Measurements from ENCODE around the gene DENND5B.

DENND5B gene

DNA sequence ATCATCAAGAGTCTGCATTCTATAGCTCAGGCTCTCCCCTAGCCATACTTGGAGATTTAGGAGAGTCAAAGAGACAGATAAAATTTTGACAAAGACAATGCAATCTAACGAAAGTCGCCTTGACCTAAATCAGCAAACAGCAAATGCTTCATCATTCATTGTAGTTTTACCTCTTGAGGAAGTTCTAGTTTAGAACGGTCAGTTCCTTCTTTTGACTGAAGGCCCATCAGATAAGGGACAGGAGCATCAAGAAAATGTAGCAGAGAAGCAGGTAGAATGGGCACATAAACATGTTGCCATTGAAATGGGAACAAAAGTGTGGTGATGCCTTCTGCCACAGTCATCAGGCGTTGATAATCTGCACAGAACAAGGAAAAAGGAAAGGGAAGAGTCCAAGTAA is 130.9 kb downstream of the DENND5B start:
- no peak for TF ChIP-seq FOXP2 (optimal IDR thresholded peaks at IDR 0.05; ENCODE audit: borderline replicate concordance, extremely low read depth, extremely low read length, insufficient read depth)
- TF ChIP-seq TAF1 (IDR thresholded peaks at IDR 0.05; ENCODE audit: borderline replicate concordance, insufficient read depth, low read length) = no peak
- TF ChIP-seq, protein P1, sequence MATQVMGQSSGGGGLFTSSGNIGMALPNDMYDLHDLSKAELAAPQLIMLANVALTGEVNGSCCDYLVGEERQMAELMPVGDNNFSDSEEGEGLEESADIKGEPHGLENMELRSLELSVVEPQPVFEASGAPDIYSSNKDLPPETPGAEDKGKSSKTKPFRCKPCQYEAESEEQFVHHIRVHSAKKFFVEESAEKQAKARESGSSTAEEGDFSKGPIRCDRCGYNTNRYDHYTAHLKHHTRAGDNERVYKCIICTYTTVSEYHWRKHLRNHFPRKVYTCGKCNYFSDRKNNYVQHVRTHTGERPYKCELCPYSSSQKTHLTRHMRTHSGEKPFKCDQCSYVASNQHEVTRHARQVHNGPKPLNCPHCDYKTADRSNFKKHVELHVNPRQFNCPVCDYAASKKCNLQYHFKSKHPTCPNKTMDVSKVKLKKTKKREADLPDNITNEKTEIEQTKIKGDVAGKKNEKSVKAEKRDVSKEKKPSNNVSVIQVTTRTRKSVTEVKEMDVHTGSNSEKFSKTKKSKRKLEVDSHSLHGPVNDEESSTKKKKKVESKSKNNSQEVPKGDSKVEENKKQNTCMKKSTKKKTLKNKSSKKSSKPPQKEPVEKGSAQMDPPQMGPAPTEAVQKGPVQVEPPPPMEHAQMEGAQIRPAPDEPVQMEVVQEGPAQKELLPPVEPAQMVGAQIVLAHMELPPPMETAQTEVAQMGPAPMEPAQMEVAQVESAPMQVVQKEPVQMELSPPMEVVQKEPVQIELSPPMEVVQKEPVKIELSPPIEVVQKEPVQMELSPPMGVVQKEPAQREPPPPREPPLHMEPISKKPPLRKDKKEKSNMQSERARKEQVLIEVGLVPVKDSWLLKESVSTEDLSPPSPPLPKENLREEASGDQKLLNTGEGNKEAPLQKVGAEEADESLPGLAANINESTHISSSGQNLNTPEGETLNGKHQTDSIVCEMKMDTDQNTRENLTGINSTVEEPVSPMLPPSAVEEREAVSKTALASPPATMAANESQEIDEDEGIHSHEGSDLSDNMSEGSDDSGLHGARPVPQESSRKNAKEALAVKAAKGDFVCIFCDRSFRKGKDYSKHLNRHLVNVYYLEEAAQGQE (IDR thresholded peaks at IDR 0.05; ENCODE audit: insufficient read depth in 1 of 2, low read depth in 2 of 2, low read length in 2 of 2) = no peak
- TF ChIP-seq POLR2AphosphoS5 (IDR thresholded peaks at IDR 0.05; ENCODE audit: low read depth, low read length) = no peak
- no peak for TF ChIP-seq SIN3A (IDR thresholded peaks at IDR 0.05; ENCODE audit: borderline replicate concordance, insufficient read depth, low read length)

DNA sequence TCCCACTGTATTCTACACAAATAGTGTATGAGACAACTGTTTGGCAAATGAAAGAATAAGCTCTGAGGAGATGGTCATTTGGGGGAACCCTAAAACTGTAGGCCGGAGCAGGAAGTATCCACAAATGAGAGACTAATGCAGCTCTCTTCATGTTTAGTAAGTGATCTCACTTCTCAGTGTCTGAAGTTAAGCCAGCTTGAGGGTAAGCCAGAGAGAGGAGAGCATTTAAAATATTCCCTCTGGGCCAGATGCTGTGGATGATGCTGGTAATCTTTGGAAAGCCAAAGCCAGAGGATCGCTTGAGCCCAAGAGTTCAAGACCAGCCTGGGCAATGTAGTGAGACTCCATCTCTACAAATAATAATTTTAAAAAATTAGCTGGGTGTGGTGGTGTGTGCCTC is 134.4 kb downstream of the DENND5B start:
- TF ChIP-seq FOXP2 (optimal IDR thresholded peaks at IDR 0.05; ENCODE audit: borderline replicate concordance, extremely low read depth, extremely low read length, insufficient read depth) (no peak), POLR2AphosphoS5 (IDR thresholded peaks at IDR 0.05; ENCODE audit: low read depth, low read length) (no peak), SIN3A (IDR thresholded peaks at IDR 0.05; ENCODE audit: borderline replicate concordance, insufficient read depth, low read length) (no peak), TAF1 (IDR thresholded peaks at IDR 0.05; ENCODE audit: borderline replicate concordance, insufficient read depth, low read length) (no peak)
- TF ChIP-seq, protein P1 (IDR thresholded peaks at IDR 0.05; ENCODE audit: insufficient read depth in 1 of 2, low read depth in 2 of 2, low read length in 2 of 2) = no peak

DNA sequence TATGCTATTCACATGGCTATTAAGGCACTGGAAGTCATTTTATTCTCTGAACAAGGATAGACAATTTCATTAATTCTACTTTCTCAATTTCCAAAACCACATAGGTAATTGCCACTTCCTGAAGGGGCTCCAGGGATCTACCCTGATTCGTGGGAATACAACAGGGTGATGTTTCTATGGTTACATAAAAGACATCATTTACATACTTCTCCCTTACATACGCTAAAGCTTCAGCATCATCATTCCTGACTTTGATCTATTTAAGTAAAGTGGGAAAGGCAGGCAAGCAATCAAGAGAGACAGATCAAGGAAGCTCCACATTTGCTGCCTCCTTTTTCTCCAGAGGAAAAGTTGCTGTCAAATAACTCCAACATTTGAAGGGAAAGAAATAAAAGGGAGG is 146.2 kb downstream of the DENND5B start:
- no peak for TF ChIP-seq FOXP2 (optimal IDR thresholded peaks at IDR 0.05; ENCODE audit: borderline replicate concordance, extremely low read depth, extremely low read length, insufficient read depth)

DNA sequence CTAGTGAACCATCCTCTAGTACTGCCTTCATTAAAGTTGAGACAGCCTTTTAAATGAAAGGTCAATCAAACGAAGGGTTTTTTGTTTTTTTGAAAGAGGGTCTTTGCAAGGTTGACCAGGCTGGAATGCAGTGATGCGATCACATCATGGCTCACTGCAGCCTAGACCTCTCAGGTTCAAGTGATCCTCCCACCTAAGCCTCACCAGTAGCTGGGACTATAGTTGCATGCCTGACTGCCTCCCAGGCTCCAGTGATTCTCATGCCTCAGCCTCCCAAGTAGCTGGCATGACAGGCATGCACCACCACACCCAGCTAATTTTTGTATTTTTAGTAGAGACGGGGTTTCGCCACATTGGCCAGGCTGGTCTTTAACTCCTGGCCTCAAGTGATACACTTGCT is 150.3 kb downstream of the DENND5B start:
- no peak for TF ChIP-seq SIN3A (IDR thresholded peaks at IDR 0.05; ENCODE audit: borderline replicate concordance, insufficient read depth, low read length)
- no peak for TF ChIP-seq FOXP2 (optimal IDR thresholded peaks at IDR 0.05; ENCODE audit: borderline replicate concordance, extremely low read depth, extremely low read length, insufficient read depth)
- TF ChIP-seq, protein P1 (IDR thresholded peaks at IDR 0.05; ENCODE audit: insufficient read depth in 1 of 2, low read depth in 2 of 2, low read length in 2 of 2) = no peak
- TF ChIP-seq TAF1 (IDR thresholded peaks at IDR 0.05; ENCODE audit: borderline replicate concordance, insufficient read depth, low read length) = no peak
- no peak for TF ChIP-seq POLR2AphosphoS5 (IDR thresholded peaks at IDR 0.05; ENCODE audit: low read depth, low read length)

DNA sequence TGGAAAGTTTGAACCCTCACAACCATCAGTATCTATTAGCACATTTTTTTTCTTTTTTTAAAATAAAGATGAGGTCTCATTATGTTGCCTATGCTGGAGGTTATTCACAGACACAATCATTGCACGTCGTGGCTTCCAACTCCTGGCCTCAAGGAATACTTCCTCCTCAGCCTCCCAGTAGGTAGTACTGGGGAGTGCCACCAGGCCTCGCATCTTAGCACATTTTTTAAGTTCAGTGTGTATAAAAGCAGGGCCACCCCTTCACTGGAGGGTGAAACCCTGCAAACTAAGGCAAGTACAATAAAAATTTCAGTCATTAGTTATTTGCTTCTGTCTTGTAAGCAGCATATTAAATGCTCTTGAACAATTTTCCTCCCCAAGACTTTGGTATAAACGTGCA is 150.8 kb downstream of the DENND5B start:
- TF ChIP-seq SIN3A (IDR thresholded peaks at IDR 0.05; ENCODE audit: borderline replicate concordance, insufficient read depth, low read length) (no peak), TAF1 (IDR thresholded peaks at IDR 0.05; ENCODE audit: borderline replicate concordance, insufficient read depth, low read length) (no peak), POLR2AphosphoS5 (IDR thresholded peaks at IDR 0.05; ENCODE audit: low read depth, low read length) (no peak), FOXP2 (optimal IDR thresholded peaks at IDR 0.05; ENCODE audit: borderline replicate concordance, extremely low read depth, extremely low read length, insufficient read depth) (no peak)
- TF ChIP-seq, protein P1 (IDR thresholded peaks at IDR 0.05; ENCODE audit: insufficient read depth in 1 of 2, low read depth in 2 of 2, low read length in 2 of 2) = no peak

Data from PFSK-1 (cell line).